Dermis blood vessel endothelial cell (primary cell): ENCODE results near the gene ARFRP1. TPM values are rescaled to one million over a fixed set of nuclear protein-coding genes. Genes with fewer than 3 reads are reported as not detected.

Experiments
- DNase-seq: peaks from one replicate; pipeline ENCODE4 v3.0.0; 2010
- total RNA-seq: library from RNA; depleted of rRNA; stranded (reverse); fragments of >200 nt; gene quantifications from 2 replicates; pipeline ENCODE4 v1.2.3, GENCODE V29; 2014

ARFRP1 gene
- total RNA-seq, 1 donor from 2014 or later, result 48.3 TPM

DNA sequence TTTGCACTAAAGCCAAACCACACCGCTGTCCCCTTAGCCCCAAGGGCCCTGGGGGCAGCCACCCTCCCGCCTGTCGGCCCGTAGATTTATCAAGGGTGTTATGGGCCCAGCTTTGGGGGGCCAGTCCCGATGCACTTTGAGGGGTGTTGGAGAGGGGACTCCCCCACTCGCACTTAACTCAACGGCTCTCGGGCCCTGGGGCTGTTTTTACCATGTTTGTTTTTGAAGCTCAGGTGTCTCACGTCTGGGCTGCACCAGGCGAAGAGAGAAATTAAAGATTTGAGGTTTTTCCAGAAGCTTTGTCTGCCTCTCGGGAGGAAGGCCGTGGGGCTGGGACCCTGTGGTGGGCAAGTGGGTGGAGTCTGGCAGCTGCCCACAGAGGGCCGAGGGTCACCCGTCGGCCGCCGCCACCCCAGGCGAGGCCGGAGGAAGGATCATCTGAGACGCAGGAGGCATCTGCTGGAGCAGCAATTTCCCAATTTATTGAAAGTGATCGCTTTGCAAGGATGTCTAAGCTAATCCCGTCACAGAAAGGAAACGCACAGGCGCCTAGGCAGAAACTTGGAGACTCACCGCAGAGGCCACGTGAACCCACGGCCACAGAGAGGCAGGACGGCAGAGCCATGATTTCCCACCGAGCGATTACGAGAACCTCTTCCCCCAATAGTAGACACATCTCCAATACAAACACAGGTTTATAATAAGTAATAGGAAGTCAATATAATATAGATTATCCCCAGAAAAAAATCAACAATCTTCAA, 35.6 kb upstream of the ARFRP1 start:
- DNase-seq, result no peak

GRCh38 chr20:63742381-63743024, 34.7 kb upstream of the ARFRP1 start:
- DNase-seq, result no peak

DNA sequence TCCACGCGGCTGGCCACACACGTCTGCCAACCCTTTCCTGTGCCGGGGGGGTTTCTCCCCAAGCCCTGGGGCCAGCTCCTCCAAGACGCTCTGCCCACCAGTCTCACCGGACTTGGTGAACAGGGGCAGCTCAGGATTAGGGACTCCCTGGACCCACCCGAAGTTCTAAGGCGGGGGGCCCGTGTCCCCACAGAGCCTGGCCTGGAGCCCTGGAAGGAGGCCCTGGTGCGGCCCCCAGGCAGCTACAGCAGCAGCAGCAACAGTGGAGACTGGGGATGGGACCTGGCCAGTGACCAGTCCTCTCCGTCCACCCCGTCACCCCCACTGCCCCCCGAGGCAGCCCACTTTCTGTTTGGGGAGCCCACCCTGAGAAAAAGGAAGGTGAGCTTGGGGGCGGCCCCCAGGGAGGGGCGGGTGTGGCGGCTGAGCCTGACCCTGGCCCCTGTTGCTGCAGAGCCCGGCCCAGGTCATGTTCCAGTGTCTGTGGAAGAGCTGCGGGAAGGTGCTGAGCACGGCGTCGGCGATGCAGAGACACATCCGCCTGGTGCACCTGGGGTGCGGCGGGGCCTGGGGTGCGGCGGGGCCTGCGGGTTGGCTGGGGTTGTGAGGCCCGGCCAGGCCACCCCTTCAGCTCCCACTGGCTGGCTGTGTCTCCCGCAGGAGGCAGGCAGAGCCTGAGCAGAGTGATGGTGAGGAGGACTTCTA, 34.1 kb upstream of the ARFRP1 start:
- DNase-seq, result no peak

- DNase-seq, result no peak
Measured at GRCh38 chr20:63741354-63741675, 33.5 kb upstream of the ARFRP1 start.

DNA sequence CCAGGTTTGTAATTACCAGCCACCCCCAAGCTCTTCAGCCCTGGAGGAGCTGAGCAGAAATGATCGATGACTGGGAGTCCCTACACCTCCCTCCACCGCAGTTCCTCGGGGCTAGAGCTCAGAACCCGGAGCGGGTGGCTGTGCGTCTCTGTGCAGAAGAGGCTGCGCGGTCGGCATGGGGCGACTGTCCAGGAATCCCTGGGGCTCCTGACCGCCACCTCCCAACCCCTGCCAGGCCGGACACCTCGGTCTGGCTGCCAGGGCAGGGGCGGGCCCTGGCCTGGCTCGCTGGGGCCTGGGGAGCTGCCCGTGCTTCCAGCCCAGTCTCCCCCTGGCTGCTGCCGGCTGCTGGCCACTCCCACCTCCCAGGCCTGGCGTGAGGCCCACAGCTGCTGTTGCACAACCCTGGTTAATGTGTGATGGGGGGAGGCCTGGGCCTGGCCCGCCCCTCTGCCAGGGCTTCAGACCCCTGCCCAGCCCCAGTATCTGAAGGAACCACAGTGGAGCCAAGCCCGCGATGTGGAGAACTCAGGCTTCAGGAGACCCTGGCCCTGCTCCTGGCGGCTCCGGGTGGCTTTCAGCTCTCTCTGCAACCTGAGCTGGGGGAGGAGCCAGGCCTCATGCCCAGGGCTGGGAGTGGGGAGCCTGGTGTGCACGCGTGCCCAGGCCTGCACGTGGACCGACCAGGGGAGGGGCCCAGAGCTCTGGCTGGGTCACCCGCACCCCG, 33.0 kb upstream of the ARFRP1 start:
- peak; percentile 86 for DNase-seq

GRCh38 chr20:63740070-63740626, 32.4 kb upstream of the ARFRP1 start:
- DNase-seq, result peak; percentile 30

DNA sequence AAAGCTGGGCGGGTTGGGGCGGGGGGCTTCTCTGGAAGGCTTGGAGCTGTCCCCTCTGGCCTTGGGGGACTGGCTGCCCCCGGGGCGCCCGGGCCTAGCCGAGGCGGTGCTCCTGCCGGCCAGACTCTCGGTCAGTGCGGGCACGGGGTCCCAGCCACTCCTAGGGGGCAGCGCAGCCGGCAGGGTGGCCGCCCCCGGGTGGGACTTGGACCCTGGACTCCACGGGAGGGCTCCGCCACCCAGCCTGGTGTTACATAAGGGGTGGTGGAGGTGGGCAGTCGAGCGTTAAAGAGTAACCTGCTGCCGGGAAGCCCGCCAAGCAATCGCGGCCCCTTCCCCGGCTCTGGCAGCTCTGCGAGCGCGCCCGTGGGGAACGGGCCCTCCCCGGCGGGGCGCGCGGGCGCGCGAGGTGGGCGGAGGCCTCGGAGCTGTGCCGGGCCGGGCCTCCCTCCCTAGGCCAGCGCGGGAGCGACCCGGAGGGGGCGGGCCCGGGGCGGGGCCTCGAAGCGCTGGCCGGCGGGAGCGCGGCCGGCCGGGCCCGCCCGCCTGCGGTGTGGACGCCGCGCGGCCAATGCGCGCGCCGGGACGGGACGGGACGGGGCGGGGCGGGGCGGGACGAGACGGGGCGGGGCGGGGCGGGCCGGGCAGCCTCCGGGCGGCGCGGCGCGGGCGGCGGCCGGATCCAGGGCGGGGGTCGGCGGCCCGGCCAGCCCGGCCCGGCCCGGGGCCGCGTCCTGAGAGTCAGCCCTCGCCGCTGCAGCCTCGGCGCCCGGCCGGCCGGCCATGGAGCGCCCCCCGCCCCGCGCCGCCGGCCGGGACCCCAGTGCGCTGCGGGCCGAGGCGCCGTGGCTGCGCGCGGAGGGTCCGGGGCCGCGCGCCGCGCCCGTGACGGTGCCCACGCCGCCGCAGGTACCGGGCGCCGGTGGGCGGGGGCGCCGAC, 31.6 kb upstream of the ARFRP1 start, which contains the start of gene SLC2A4RG:
Gene SLC2A4RG, plus strand, starts transcription at position 647 of the 940 bp plus-strand sequence. Its CDS starts 137 bp downstream, at position 784.
- peak; percentile 75 for DNase-seq

GRCh38 chr20:63738687-63739129, 30.9 kb upstream of the ARFRP1 start:
- DNase-seq, result peak; percentile 43

- DNase-seq, result no peak
Measured at GRCh38 chr20:63737945-63738686, 30.3 kb upstream of the ARFRP1 start.

DNA sequence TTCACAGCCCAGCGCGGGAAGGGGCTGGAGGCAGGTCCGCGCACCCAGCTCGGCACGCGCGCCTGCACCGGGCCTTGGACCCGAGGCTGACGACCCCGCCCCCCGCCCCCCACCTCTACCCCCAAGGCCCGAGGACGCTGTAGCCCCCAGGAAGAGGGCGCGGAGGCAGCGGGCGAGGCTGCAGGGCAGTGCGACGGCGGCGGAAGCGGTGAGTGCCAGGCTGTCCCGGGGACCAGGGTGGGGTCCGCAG, 29.8 kb upstream of the ARFRP1 start:
- DNase-seq, result no peak

GRCh38 chr20:63736893-63737694, 29.3 kb upstream of the ARFRP1 start:
- no peak for DNase-seq

GRCh38 chr20:63735859-63736718, 28.3 kb upstream of the ARFRP1 start, which contains the start of gene LIME1:
TSS of gene LIME1 (plus strand) at chr20:63736664. CDS start at chr20:63737550, 886 bp downstream.
- DNase-seq, result no peak

GRCh38 chr20:63734946-63735858, 27.4 kb upstream of the ARFRP1 start:
- DNase-seq, result no peak

DNA sequence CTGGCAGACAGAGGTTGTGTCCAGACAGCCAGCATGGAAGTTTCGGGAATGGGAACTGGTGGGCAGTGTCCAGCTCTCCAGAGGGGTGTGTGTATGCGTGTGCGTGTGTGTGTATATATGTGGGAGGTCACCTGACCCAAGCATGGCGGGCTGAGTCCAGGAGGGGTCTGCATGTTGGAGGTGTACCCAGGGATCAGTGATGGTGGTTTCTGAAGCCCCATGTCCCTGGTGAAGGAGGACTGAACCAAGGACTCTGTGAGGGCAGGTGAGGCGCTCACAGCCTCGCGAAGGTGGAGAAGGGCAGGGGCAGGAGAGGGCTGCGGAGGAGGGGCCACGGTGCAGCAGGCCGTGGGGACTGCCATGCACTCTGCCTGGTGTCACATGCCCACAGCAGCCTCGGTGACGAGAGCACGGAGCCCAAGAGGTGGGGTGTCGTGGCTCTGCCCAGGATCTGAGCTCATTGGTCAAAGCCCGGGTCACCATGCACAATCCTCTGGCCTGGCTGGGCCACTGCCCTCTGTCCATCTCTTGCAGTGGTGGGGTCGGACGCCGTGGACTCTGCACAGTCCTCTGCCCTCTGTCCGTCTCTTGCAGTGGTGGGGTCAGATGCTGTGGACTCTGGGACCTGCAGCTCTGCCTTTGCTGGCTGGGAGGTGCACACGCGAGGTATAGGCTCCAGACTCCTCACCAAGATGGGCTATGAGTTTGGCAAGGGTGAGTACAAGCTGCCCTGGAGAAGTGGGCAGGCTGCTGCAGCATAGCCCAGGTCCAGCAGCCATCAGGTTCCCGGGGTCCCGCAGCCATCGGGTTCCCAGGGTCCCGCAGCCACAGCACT, 26.6 kb upstream of the ARFRP1 start:
- no peak for DNase-seq

GRCh38 chr20:63733579-63734081, 25.9 kb upstream of the ARFRP1 start:
- DNase-seq, result no peak

GRCh38 chr20:63733117-63733516, 25.3 kb upstream of the ARFRP1 start:
- DNase-seq, result no peak
